Measurements from ENCODE around the gene ESR2. TPM values are rescaled to one million over a fixed set of nuclear protein-coding genes. Genes with fewer than 3 reads are reported as not detected.
"Not testable (repeated sequence)": the region's sequence is repeated elsewhere in the genome, so short reads cannot be mapped to it uniquely, and the experiment has no call there.

The ESR2 gene
- total RNA-seq, 1 donor from 2014 or later: 0.48 TPM

GRCh38 chr14:64220056-64220455, 74.1 kb downstream of the ESR2 start:
- ATAC-seq: no peak

DNA sequence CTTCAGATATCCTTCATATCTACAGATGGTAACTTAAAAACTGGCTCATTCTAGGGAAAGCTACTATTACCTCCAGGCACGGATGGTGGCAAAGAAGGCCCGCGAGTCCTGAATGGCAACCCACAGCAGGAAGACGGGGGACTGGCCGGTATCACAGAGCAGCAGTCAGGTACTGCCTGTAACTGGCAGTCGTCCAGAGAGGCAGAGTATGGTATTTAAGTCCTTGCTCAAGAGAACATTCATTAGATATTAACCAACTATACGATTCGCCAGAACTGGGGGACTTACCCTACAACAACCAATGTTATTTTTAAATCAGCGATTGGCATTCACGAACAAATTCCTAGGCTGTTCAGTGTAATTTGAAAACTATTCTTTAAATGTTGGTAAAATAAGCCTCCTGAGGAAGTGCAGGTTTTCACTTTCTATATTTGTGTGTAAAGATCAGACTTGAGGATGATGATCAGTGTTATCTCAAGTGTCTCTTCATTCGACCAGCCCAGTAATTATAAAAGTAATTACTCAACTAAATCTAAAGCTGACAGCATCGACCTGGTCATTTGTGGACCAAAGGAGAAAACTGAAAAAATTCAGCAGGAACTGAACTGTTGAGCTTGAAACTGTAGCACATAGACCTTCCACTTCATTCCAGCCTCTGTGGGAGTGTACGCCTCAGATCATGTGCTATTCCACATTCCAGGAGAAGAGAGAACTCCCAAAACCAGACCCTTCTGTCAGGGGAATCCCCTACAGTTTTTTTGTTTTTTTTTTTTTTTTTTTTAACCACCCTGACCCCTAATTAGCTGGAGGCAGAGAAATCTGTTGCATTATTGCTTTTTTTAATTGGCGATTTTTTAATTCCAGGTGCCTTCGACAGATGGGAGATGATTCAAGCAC, 75.6 kb downstream of the ESR2 start:
- no peak for ATAC-seq

DNA sequence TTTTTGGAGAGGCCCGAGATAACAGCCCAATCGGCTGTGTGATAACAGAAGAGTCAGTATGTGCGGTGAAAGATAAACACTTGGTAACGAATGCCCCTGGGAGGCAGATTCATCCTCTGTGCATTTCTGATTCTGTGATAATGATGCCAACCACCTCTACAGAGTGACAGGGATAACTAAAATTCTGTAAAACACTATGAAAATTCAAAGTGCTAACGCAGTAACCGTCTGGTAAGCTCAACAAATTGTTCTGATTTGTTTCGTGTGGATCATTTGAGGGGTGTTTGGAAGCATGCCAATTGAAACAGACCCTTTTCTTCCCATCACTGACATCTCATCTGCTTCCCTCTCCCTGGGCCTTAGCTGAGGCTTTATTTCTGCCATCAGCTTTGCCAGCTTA, 76.3 kb downstream of the ESR2 start:
- ATAC-seq: no peak

DNA sequence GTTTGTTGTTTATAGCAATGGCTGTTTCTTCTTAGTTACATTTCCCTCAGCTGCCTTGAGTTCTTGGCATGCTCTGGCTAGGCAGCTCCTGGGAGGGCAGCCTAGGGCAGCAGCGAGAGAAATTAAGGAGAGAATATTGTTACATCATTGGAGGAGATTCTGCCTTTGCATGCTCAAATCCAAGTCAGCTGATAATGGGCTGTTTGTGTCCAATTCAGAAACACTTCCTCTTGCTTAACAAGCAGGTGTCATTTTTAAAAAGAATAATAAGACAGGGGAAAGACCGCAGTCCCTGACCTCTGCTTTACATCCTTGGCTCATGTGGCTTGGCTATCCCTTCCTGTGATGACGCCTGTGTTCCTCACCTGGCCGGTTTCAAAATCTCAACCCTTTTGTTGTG, 76.9 kb downstream of the ESR2 start:
- peak; percentile 18 for ATAC-seq

- ATAC-seq: no peak
Observed at GRCh38 chr14:64215978-64216377, 78.2 kb downstream of the ESR2 start.

- no peak for ATAC-seq
Observed at GRCh38 chr14:64215274-64215673, 78.9 kb downstream of the ESR2 start.

DNA sequence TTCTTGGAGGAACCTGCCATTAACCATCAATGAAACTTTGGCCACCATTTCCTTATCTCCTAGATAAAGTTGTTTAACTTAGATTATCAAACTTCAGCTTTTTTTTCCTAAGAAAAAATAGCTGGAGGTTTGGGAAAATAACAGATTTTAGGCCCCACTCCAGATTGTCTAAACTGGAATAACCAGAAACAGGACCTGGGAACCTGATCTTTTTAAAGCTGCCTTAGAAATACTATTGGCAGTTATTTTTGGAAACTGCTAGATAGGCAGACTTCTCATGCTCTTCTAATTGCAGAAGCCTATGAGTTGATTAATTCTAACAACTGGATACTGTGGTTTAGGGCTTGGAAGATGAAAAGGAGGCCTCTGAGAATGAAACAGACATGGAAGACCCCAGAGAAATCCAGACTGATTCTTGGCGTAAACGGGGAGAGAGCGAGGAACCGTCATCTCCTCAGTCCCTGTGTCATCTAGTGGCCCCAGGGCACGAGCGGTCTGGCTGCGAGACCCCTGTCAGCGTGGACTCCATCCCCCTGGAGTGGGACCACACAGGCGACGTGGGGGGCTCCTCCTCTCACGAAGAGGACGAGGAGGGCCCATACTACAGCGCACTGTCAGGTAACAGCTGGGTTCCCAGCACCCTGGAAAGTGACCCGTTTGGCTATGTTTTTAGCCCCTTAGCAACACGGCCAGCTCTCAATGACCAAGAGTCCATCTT, 80.2 kb downstream of the ESR2 start:
- ATAC-seq: no peak

GRCh38 chr14:64213086-64213485, 81.1 kb downstream of the ESR2 start:
- no peak for ATAC-seq

DNA sequence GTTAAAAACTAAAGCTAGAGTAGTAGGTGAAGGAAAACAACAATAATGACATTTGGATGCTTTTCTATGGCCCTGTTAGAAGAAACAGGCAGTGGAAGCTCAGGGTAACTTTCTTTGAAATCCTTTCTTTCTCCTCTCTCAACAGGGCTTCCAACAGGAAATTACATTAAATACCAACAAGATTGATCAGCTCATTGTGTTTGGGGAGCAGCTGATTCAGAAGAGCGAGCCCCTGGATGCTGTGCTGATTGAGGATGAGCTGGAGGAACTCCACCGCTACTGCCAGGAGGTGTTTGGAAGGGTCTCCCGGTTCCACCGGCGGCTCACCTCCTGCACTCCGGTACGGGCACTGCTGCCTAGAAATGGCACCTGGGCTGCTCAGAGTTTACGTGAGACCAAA, 81.5 kb downstream of the ESR2 start:
- ATAC-seq: no peak

- not testable (repeated sequence) for ATAC-seq
Observed at GRCh38 chr14:64210912-64211311, 83.3 kb downstream of the ESR2 start.

DNA sequence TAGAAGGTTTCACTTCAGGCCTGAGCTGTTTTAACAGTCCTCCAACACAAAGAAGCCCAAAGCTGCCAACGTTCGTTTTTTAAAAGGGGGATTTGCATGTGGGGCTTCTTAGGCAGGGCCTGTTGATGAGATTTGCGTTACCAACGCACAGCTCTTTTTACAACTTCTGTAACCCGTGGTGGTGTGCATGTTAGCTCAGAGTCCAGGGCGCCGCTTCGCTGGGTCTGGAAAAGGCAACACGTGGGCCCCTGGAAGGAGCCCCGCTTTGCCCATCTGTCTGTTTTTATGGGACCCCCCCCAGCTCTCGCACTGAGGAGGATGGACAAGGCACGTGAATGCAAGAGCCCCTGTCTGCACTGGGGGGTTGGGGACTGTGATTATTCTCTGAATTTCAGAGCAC, 84.0 kb downstream of the ESR2 start:
- ATAC-seq: no peak

DNA sequence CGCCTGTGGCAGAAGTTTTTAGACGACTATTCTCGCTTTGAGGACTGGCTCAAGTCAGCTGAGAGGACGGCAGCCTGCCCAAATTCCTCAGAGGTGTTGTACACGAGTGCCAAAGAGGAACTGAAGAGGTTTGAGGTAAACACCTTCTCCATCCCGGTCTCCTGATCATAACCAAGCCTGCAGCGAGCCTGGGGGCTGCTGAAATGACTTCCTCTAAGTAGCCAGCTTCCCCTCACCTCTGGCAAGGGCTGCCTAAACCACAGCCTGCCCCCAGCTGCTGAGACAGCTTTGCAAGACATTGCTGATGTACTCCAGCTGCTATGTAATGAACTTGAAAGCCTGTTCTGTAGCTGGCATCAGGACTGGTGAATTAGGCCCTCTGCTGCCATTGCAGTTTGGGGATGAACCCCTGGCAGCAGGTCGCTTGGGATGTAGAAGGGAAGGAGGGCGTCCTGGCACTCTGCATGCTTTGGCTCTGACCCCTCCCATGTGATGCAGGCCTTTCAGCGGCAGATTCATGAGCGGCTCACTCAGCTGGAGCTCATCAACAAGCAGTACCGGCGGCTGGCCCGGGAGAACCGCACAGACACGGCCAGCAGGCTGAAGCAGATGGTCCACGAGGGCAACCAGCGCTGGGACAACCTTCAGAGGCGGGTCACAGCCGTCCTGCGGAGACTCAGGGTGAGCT, 84.6 kb downstream of the ESR2 start:
- ATAC-seq: peak; percentile 15

DNA sequence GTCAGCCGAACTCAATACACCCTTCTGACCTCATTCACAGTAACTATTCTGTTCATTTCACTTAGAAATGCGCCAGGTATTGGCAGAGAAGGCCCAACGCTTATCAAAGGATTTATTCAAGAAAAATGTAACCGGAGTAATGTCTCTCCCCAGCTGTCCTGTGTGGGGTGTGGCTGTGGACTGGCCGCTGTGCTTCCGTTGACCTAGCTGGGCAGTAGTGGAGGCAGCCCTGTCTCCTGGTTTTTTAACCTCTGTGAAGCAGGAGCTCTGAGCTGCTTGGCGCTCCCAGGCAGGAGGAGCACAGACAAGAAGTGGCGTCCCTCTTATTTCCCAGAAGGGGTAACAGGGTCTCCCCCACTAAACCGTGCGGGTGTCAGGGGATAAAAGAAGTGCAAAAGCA, 85.2 kb downstream of the ESR2 start:
- ATAC-seq: no peak

GRCh38 chr14:64208261-64208660, 85.9 kb downstream of the ESR2 start:
- ATAC-seq: peak; percentile 7

DNA sequence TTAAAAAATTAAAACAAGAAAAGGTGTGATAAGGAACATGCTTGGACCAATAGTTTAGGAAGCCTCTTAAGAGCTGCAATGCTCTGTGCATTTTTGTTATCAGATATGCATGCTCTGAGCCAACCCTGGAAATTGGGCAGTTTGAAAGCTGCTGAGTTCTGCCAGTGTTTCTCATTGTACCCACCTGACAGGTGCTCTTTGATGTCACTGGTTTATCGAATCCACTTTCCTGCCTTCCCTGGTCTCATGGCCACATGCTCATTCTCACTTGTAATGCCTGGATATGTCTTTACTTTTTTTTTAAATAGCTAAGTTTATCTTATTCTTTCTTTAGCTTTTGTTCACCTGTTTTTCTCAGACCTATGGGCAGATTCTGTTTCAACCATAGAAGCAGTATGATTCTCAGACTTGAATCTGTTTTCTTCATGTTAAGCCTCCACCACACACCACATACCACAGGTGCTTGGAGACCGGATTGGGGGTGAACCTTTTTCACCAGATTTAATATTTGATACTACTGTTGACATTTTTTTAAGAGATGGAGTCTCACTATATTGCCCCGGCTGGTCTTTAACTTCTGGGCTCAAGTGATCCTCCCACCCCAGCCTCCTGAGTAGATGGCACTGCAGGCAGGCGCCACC, 90.7 kb downstream of the ESR2 start:
- no peak for ATAC-seq

DNA sequence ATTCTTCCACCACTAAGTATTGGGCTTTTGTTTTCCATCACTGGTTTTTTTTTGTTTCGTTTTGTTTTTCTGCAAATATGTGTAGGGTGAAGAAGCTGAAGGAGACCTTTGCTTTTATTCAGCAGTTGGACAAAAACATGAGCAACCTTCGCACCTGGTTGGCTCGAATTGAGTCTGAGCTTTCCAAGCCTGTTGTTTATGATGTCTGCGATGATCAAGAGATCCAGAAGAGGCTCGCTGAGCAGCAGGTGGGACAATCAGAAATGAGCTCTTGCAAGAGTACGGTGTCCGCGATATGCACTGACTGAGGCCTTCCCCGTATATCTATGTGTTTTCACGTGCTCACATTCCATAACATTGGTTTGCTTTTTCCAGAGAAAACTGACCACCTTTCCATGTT, 91.5 kb downstream of the ESR2 start:
- no peak for ATAC-seq

DNA sequence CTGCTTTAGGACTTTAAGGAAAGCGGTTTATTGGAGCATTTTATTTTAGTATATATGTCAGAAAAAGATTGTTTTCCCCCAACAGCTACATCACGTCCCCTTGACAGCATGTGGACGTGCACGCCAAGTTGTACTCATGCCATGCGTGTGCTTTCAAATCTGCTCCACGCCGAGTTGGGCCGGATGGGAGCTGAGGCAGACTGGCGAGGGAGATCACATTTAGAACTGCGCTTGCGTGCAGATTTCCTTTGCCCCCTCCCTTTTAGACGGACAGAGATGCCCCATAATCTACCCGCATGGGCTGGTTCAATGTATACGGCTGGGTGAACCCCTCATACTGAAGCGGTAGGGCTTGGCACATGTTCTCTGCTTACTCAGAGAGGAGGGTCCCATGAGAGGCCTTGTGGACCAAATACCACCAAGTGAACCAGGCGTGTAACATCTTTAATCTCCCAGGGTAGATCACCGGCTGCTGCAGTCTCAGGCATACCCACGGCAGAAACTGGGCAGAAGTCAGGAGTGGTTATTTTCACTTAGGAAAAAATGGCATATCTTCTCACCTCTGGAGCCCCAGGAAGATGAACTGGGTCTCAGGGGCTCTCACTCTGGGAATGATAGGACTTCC, 92.1 kb downstream of the ESR2 start:
- ATAC-seq: no peak

DNA sequence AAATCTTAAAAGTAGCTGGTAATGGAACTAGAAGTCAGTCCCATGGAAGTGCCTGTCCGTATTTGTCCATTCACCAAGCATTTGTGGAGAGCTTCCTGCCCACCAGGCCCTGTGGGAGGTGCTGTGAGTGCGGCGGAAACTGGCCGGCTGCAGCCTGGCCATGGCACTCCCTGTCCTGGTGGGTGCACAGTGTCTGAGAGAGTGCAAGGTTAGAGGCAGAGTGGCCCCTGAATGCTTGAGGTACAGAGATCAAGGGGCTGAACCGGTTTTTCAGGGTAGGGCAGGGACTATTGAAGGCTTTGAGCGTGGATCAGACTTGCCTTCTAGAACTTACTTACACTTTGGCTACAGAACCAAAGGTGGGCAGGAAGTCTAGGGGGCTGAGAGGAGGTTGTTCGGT, 92.9 kb downstream of the ESR2 start:
- ATAC-seq: peak; percentile 76

GRCh38 chr14:64200170-64200569, 94.0 kb downstream of the ESR2 start:
- no peak for ATAC-seq

DNA sequence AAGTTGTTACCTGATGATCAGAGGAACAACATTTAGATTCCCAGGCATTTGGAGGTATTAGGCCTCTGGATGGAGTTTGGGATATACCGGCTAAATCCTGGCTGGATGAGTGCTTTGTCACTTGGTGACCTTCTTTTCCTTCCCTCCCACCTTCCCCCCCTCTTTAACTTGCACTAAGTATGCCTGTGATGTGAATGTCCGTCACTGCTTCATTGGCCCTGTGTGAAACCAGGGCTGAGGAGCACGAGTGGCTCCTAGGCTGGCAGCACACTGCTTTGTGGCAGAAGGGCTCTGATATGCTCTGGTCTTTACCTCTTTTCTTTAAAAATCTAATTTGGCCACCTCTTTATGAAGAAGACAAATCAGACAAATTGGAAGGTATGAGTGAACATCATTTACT, 95.7 kb downstream of the ESR2 start:
- ATAC-seq: no peak

DNA sequence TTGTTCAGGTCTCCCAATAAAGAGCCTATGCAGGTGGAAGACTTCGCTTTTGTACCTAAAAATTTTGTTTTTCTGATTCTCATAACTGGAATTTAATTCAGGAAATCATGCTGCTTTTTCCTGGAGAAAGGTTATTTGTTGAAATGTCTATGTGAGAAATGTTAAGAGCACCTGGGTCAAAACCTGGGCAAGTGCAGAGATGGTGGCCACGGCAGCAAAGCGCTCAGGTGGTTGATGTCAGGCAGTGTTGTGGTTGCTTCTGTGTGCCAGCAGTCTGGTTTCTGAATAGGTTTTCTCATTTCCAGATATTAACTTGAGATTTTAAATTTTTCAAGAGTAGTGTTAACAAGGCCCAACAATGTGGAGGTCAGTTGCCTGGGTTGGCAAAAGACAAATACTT, 96.2 kb downstream of the ESR2 start:
- no peak for ATAC-seq

GRCh38 chr14:64196814-64197411, 97.3 kb downstream of the ESR2 start:
- no peak for ATAC-seq

Measured in esophagus mucosa (tissue), 1 donor.